NCI-H2171 (cell line): ENCODE results near the gene C11orf97.
"Not testable (repeated sequence)": the region's sequence is repeated elsewhere in the genome, so short reads cannot be mapped to it uniquely, and the experiment has no call there.

Experiments
- DNase-seq: peaks from one replicate; lab custom pipeline; 2025; lab: John Stamatoyannopoulos, UW

C11orf97 gene

GRCh38 chr11:94511932-94512781, at the start of gene C11orf97:
TSS of gene C11orf97 (plus strand) at chr11:94512461. CDS start at chr11:94512529, 68 bp downstream.
- DNase-seq = no peak

GRCh38 chr11:94469416-94469815, 42.8 kb upstream of the C11orf97 start:
- no peak for DNase-seq

GRCh38 chr11:94472916-94473799, 39.1 kb upstream of the C11orf97 start:
- DNase-seq = no peak

DNA sequence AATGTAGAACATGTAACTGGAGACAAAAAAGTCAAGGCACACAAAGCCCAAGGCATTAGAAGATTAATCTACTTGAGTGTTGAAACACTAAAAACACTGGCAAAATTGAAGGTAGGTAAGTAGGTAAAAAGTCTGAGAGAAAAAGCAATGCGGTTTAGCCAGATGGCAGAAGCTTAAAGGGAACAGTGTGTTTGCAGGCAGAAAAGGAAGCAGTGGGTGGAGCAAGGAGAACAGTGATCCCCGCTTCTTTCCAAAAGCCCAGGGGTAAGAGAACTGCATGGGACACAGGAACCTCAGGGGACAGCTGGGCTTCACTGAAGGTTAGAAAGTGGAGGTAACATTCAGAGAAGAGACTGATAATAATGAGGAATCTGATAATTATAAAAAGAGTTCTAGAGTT, 34.6 kb upstream of the C11orf97 start:
- no peak for DNase-seq

DNA sequence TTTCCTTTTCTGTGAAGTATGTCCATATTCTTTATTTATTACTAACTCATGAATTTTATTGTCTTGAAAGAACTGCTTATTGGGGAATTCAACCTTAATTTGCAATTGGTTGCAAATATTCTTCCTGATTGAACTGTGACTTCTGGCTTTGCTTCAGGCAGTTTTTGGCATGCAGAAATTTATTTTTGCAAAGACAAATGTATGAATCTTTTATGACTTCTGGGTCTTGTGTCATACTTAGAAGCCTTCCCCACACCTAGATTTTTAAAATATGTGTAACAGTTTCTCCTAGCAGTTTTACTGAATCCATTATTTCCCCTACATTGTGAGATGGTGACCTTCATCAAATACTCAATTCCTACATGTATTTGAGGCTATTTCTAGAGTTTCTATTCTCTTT, 30.9 kb upstream of the C11orf97 start:
- DNase-seq = no peak

DNA sequence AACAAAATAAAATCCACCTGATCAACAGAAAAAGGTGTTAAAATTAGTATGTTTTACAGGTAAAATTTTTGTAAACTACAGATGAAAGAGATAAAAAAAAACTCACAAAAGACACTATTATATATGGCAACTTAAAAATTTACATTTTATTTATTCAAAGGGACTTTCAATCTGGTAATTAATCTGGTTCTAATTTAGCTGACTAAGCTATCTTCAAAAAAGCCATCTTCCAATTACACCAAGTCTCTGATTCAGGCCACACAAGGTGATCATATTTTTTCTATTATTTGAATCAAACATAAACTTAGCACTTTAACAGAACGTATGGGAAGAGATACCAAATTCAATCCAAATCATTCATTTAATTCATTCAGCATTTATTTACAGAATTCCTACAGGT, 26.2 kb upstream of the C11orf97 start:
- no peak for DNase-seq

- peak; percentile 98 for DNase-seq
Measured at GRCh38 chr11:94493281-94494125, 18.8 kb upstream of the C11orf97 start, which contains the start of the genes ANKRD49 and MRE11. TSS of gene ANKRD49 (plus strand) at chr11:94493984. CDS start at chr11:94496694, 2,710 bp downstream. TSS of gene MRE11 (minus strand) at chr11:94493844. CDS start at chr11:94492801, 1,043 bp downstream.

DNA sequence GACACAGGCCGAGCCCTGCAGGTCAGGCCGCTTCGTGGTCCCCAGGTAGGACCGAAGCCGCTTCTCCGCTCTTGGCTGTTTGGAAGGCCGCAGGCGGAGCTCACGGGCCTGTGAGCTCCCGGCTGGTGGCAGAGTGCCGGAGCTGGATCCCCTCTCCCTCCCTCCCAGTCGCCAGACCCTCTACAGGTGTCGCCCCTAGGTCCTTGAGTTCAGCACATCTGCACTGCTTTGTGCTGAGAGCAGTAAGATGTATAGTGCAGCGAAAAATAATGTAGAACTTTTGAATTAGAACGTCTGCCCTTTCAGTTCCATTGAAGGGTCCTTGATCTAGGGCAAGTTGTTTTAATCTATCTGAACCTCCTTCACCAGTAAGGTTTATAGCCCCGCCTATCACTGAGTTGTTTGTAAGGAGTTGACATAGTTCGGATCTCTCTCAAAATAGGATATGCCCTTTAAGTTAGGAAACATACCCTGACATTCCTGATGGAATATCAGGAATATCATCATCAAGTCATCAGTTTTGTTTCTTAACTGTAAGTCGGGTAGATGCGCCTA, 18.1 kb upstream of the C11orf97 start:
- DNase-seq = no peak

DNA sequence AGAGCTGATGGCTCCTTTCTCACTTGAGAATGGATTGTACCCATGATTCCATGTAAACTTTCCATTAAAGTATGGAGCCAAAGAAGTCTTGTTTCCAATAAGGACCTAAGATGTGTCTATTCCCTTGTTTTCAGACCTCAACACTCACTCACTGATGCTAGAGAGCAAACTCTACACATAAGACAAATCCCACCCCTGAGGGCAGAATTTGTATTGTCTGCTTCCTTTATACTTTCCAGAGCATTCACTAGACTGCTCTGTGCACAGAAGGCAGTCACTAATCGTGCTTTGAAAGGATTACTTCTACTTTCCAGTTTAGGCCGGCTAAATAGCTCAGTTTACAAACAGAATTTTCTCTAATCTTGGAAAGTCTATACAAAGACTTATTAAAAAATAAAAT, 12.1 kb upstream of the C11orf97 start:
- no peak for DNase-seq

- no peak for DNase-seq
Measured at GRCh38 chr11:94501522-94501921, 10.7 kb upstream of the C11orf97 start.

DNA sequence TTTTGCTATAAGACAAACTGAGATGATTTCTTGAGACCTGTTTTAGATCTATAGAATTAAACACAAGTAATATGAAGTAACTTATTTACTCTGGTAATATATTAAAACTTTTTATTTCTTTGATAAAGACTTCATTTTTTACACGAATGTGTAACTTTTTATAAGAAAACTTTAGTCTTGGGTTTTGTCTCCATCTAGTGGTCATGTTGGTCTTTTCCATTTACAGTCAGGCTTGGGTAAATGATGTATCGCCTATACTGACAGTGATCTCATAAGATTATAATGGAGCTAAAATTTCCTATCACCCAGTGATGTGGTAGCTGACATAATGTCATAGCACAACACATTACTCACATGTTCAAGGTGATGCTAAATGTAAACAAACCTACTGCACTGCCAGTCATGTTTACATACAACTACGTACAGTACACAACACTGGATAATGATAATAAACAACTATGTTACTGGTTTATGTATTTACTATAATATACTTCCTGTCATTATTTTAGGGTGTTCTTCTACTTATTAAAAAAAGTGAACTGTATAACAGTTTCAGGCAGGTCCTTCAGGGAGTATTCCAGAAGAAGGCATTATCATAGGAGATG, 7.5 kb upstream of the C11orf97 start:
- no peak for DNase-seq

- DNase-seq = not testable (repeated sequence)
Measured at GRCh38 chr11:94506513-94506912, 5.7 kb upstream of the C11orf97 start.

- no peak for DNase-seq
Measured at GRCh38 chr11:94507485-94507884, 4.8 kb upstream of the C11orf97 start.

GRCh38 chr11:94513091-94513490, 830 bp downstream of the C11orf97 start:
- peak; percentile 27 for DNase-seq

GRCh38 chr11:94515398-94515797, 3.1 kb downstream of the C11orf97 start:
- DNase-seq = no peak

DNA sequence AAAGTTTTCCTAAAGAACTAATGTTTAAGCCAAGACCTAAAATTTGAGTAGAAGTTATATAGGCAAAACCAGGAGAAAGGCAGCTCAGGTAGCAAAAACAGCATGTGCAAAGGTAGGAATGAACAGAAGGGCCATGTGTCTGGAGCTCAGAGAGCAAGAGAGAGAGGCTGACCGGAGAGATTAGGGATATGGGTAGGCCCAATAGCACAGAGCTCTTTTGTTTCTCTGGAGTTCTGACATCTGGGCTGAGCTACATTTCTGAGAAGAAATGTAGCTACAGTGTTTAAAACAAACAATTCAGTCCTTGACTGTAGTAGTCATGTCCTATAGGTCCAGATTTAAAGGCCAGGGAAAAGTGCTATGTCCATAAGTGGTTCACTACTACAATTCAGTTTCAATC, 4.5 kb downstream of the C11orf97 start:
- DNase-seq = no peak

DNA sequence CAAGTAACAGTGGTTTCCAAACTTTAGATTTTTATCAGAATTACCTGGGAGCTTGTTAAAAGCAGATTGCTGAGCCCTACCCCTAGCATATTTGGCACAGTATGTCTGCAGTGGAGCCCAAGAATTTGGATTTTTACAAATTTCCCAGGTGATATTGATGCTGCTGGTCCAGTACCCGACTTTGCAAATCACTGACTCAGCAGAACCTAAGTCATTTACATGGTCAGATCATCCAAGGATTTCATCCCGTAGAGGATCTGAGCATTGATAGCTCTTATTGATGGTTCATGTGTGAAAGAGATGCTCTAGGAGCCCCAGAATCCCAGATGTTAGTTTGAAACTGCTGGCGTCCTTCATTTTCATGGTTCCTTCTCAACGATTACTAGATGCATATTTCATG, 6.0 kb downstream of the C11orf97 start:
- DNase-seq = no peak

- DNase-seq = peak; percentile 23
Measured at GRCh38 chr11:94519478-94520084, 7.3 kb downstream of the C11orf97 start.

DNA sequence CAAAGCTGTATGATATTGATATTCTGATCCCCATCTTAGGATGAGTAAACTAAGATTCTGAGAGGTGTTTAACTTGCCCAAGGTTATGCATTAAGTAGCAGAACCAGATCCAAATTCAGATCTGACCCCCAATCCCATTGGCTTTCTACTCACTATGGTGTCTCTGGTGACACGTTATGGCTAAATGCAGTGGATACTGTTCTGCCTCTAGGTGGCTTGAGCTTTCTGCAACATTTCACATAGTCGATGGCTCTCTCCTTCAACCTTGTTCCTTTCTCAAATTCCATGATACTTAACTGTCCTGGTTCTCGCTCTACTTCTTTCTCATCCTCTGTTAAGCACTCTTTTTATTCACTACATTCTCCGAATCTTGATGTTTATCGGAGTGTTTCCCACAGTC, 9.4 kb downstream of the C11orf97 start:
- DNase-seq = no peak

DNA sequence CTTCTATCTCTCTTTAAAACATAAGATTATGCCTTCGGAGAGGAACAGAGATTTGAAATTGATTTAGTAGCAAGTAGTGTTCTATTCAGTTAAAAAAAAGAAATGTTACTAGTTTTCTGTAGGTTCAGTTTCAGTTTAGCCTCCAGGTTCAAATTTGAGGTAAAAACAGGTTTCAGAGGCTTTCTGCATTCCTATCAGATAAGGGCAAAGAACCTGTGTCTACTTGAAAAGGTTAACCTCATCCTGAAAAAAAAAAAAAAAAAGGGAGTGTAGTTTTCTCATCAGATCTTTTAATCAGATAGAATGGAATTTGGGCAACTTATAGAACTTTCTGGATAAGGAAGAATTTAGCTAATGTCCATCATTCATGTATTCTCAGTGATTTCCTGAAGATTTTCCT, 12.1 kb downstream of the C11orf97 start:
- no peak for DNase-seq
